Measurements from ENCODE around the gene EFTUD2.
"Not testable (repeated sequence)": the region's sequence is repeated elsewhere in the genome, so short reads cannot be mapped to it uniquely, and the experiment has no call there.

The EFTUD2 gene

DNA sequence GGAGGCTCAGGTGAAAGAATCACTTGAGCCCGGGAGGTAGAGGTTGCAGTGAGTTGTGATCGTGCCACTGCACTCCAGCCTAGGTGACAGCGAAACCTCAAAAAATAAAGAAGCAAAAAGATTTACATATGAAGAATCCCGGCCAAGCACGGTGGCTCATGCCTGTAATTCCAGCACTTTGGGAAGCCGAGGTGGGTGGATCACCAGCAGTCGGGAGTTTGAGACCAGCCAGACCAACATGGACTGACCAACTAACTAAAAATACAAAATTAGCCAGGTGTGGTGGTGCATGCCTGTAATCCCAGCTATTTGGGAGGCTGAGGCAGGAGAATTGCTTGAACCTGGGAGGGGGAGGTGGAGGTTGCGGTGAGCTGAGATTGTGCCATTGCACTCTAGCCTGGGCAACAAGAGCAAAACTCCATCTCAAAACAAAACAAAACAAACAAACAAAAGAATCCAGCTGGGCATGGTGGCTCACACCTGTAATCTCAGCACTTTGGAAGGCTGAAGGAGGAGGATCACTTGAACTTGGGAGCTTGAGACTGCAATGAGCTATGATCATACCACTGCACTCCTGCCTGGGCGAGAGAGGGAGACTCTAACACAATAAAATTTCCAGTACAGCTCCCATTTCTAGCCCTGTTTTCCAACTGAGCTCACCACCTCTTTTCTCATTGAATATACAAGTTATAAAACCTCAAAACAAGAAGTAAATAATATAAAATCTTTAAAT lies 90.4 kb downstream of the EFTUD2 start:
- not testable (repeated sequence) for DNase-seq (ENCODE audit: low spot score)

DNA sequence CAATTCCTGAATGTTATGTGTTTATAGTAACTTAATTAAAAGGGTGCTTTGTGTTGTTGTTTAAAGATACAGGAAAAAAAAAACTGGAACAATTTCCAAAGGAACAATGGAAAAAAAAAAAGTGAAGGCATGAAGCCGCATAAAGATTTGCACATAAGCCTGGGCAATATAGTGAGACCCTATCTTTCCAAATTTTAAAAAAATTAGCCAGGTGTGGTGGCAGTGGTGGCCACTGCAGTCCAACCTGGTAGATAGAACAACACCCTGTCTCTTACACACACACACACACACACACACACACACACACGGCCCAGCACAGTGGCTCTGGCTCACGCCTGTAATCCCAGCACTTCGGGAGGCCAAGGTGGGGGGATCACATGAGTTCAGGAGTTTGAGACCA lies 91.1 kb downstream of the EFTUD2 start:
- DNase-seq (ENCODE audit: low spot score): no peak

DNA sequence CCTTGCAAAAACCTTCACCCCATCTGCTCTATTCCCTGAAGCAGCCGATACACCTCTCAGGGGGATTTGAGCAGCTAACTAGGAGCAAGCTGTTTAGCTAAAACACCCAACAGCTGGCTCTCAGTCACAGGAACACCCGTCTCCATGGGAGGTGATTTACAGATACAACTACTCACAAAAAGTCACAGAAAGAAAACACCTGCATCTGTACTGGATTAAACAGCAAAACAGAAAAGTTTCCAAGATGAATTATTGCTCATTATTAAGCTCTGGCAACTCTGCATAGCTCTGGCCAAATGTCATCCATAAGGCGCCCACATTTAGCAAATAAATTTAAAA lies 91.5 kb downstream of the EFTUD2 start:
- DNase-seq (ENCODE audit: low spot score): peak; percentile 34

DNA sequence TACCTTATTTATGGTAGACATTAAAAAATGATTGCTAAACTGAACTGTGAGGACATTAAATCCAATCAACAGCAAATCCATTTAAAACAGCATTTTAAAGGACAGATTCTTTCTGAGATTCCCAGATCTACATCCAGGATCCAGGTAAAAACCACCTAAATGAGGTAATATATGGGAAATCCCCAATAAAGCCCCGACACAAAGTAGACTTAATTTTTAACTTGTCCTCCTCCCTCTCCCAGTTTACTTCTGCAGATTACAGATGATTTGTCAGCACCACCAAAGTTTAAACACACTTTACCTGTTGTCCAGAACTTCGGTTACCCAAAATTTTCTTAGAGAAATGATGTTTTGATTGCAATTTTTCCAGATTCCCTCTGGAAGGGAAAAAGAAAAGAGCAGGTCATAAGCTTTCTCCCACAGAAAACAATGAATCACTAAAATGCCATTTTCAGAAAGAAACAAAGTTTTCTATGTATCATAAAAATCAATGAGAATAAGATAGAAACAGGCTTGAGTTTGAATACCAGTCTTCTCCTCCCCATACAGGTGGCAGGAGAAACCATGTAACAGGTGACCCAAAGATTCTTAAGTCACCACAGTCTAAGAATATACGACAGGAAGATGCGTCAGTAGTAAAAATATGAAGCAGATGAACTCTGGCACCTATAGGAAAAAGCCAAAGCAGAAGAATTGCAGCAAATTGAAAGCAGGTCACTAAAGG lies 92.0 kb downstream of the EFTUD2 start:
- no peak for DNase-seq (ENCODE audit: low spot score)

DNA sequence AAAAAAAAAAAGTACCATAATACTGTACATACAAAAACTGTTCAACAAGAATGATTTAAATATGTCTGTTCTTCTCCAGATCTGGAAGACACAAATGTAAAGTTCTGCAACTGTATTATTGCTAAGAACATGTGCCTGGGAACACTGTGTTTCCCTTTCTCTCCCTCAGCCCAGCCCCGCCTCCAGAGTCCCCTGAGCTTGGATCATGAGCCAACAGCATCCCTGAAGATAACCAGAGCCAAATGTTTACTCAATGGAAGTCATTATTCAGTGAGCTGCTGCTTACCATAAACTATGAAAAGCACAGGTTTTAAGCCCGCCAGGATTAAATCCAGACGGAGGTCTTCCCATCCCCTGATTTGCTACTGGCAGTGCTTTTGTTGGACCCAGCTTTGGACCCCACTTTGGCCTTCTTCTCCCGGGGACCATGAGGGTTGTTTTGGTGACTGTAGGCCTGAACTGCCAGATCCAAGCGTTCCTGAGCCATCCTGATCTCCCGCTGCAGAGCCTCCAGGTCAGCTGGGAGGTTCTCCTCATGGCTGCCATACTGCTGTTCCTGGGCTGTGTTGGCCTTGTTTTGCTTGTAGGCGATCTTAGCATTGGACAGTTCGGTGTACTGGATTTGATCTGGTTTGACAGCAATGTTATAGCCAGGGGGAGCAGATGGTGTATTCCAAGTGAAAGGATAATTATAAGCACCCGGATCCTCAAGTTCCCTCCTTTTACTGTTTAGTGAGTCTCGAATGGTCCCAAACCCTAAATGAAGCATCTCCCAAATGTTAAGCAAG lies 94.7 kb downstream of the EFTUD2 start:
- no peak for DNase-seq (ENCODE audit: low spot score)

DNA sequence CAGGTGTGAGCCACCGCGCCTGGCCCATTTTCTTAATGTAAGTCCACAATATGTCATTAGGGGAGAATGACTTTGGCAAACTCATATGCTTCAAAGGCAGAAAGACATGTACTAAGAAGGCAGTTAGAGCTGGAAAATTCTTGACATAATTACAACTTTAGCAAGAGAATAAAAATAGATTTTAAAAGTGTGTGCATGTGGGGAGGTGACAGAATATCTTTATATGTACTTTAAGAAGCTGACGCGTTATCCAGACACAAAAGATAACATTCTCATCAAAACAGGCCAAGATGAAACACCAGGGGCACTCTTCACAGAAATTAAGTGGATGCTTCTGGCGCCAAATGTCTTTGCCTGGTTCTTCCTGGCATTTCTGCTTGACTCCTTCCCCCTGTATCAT lies 97.4 kb downstream of the EFTUD2 start:
- no peak for DNase-seq (ENCODE audit: low spot score)

Data from AG20443 (cell line).